AG09309 (cell line): ENCODE results near the gene BOD1.
A peak's percentile ranks its signal among the peaks of the same experiment; 100 is the strongest.

ENCODE experiments used
- DNase-seq: peaks from one replicate; pipeline ENCODE4 v3.0.0-alpha.2; 2010; ENCODE audit warnings: low read depth
- H3K4me3 ChIP-seq: 2 replicates; pipeline ENCODE4 v1.5.1; 2011; ENCODE audit warnings: mild to moderate bottlenecking, low read depth, low read length, moderate library complexity; ENCODE audit not compliant: control insufficient read depth
- CTCF ChIP-seq: IDR thresholded peaks from 2 replicates; pipeline ENCODE4 v1.5.1; 2011; ENCODE audit warnings: mild to moderate bottlenecking, low read depth, low read length, inconsistent platforms; ENCODE audit not compliant: insufficient read depth, control insufficient read depth; ENCODE audit errors: missing control alignments

Gene BOD1

DNA sequence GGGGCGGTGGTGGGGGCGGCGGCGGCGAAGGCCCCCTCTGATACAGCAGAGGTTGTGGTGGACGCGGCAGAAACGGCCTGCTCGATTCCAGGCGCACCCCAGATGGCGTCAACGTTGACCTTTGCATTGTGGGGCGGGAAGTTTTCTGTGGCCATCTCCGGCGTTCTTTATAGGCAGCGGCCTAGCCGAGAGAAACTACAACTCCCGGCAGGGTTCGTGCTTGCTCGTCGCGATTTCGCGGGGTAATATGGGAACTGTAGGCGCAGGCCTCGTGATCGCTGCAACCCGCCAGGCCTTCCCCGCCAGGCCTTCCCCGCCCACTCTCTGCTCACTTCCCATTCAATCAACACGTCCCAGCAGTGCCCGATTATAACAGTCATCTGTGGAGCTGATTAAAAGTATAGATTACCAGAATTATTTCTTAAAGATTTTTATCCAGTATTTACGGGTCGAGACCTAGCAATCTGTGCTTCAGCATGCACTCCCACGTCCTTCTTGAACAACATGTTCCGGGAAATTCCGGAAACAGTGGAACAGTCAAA lies at the start of gene BOD1:
BOD1 (minus strand) TSS at position 74 of the 542 bp plus-strand sequence. CDS start 214 bp downstream, outside the sequence.
- peak within 1 kb of the TSS; percentile 80 for H3K4me3 ChIP-seq
- TF ChIP-seq CTCF = no peak
- DNase-seq = peak; percentile 91

DNA sequence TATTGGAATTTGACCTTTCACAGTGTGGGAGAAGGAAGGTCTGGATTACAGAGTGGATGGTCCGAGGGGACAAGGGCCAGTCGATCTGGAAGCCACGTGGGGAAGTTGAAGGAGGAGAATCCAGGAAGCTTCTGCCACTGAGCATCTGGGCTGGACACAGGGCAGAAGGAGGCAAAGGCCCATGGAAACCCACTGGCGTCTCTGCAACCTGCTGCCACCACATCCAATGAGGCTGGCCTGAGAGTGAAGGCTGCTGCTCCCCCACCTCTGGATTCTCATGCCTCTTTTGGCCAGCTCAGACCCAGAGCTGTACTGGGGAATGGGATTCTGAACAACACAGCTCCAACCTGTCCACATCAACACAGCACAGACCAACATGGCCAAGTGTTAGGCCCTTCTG lies 48.9 kb upstream of the BOD1 start:
- no peak for DNase-seq
- no peak for TF ChIP-seq CTCF
- no peak overlapping the region for H3K4me3 ChIP-seq

GRCh38 chr5:173664154-173664526 lies 47.7 kb upstream of the BOD1 start:
- H3K4me3 ChIP-seq = no peak overlapping the region
- no peak for DNase-seq
- no peak for TF ChIP-seq CTCF

DNA sequence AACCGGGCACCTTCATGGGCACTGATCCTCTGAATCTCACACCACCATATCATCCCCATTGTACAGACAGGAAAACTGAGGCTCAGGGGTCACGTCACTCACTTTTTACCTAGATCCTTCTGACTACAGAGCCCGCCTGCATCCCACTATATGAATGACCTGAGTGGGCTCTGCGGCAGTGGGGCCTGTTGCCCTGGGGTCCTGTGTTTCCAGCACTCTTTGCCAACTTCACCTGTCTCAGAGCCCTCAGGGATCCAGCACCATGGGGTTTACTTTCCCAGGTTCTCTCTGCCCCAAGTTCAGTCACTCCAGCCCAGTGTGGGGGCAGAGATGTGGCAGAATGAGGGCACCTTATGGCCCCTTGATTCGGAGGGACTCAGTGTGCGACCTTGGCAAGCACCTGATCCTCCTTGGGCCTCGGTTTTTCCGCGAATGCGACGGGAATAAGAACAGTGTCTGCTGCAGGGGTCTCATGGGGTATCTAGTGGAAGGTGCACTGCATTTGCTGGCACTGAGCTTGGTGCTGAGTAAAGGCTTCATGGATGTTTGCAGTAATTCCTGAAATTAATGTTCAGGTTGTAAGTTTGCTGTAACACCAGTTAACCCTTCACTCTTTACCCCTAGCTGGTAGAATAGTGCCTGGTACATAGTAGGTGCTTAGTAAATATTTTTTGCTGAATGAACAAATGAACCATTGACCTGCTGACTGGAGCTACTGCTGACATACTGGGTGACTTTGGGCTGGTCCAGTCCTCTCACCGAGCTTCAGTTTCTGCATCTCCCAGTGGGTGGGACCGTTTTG lies 47.1 kb upstream of the BOD1 start:
- no peak for DNase-seq
- no peak for TF ChIP-seq CTCF
- H3K4me3 ChIP-seq = no peak overlapping the region

DNA sequence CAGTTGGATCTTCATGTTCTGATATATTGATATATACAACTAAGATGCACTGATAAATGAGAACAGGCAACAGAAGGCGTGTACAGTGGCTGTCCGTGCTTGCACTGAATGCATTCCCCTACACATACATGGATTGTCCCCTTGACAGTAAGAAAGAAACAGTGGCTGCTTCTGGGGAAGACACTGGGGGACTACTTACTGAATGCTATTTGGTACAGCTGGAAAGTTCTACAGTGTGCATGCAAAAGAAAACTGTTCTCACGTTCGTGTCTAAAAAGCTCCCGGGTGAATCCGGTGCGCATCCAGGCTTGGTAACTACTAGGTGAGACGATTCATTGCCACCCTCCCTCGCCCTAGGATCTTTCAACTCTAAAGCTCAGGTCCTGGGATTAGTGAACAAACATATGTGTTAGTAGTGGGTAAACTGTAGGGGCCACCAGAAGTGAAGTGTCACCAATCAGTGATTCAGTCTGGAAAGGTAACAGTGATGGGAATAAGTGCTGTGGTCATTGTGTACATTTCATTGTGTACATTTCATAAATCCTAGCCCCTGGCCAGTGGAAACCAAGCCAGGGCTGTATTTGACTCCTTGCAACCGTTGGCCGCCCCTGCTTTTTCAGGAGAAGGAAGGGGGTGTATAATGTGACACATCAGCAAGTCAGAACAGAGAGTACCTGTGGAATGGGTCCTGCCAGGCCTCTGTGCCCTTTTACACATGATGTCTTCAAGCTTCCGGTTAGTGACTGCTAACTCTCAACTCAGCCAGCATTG lies 46.3 kb upstream of the BOD1 start:
- no peak for DNase-seq
- no peak overlapping the region for H3K4me3 ChIP-seq
- TF ChIP-seq CTCF = no peak

GRCh38 chr5:173660481-173661280 lies 44.2 kb upstream of the BOD1 start:
- H3K4me3 ChIP-seq = no peak overlapping the region
- no peak for TF ChIP-seq CTCF
- no peak for DNase-seq
